Motor neuron (in vitro differentiated cells): Measurements from ENCODE around the gene NLGN1. TPM values are rescaled to one million over a fixed set of nuclear protein-coding genes. Genes with fewer than 3 reads are reported as not detected.

ENCODE experiments used
- ATAC-seq, 8 experiments: fragments of 200-7000 bp; cut with Tn5 transposase; replicated peaks in 6 of 8; 2 replicates each; pipeline ENCODE4 v1.8.0; 2021; ENCODE audit warnings: mild to moderate bottlenecking in 8 of 8, moderate library complexity in 8 of 8
- H3K27ac ChIP-seq, 2 donors: fragments of 250-450 bp; sonication (Bioruptor Pico); 2 replicates each; pipeline ENCODE4 v1.9.0; 2021; ENCODE audit warnings: antibody characterized with exemption in 2 of 2, mild to moderate bottlenecking in 2 of 2, moderate library complexity in 1 of 2
- H3K4me1 ChIP-seq, 2 donors: fragments of 250-450 bp; sonication (Bioruptor Pico); replicated peaks in 1 of 2; 2 replicates each; pipeline ENCODE4 v1.6.1; 2021; ENCODE audit warnings: antibody characterized with exemption in 2 of 2, mild to moderate bottlenecking in 2 of 2, moderate library complexity in 1 of 2
- H3K4me3 ChIP-seq, 5 donors: fragments of 250-450 bp; sonication (Bioruptor Pico); 2 replicates each; pipeline ENCODE4 v1.9.0; 2021; ENCODE audit warnings: antibody characterized with exemption in 5 of 5, mild to moderate bottlenecking in 5 of 5, moderate library complexity in 4 of 5
- WGBS, 10 experiments: fragments of 450-650 bp; shearing (Covaris generic); methylation state at CpG; one replicate each; pipeline ENCODE4 v1.0.0; 2022; 5-methylcytosine and 5-hydroxymethylcytosine counted together
- in situ Hi-C, 9 experiments: fragments of 400-800 bp; cut with MboI; loops; one replicate each; pipeline ENCODE4 v1.15.0; 2021; ENCODE audit warnings: low sequenced_read_pairs in 9 of 9, low pct_unique_long_range_greater_than_20kb in 2 of 9; ENCODE audit not compliant: unreplicated experiment in 9 of 9
- total RNA-seq, 8 experiments: library from RNA; unstranded; fragments of 300-600 nt; gene quantifications; 2 replicates each; pipeline versions ENCODE4 v1.2.3 to v1.2.4, GENCODE V29; 2022

The NLGN1 gene
- total RNA-seq, 8 experiments from 2014 or later, result 16.6 to 63.4 (median 34.8) TPM

- Histone ChIP-seq H3K4me1 (peaks cover 0 to 6% of the 10 kb centered on the region in 2 donors), H3K27ac (no peak overlapping the region), H3K4me3 (no peak overlapping the region)
- in situ Hi-C loops, result no loop called here
- ATAC-seq, result peak in 5 of 8 experiments; percentile 61 to 77 (median 66)
- 37 to 83% (median 77%) methylated on average over 2 to 3 of the region's 3 CpGs; no CpG with 5 or more reads in 2 of the 10 experiments for WGBS, 10 experiments
Measured at GRCh38 chr3:173869766-173870165, 472.2 kb downstream of the NLGN1 start.

DNA sequence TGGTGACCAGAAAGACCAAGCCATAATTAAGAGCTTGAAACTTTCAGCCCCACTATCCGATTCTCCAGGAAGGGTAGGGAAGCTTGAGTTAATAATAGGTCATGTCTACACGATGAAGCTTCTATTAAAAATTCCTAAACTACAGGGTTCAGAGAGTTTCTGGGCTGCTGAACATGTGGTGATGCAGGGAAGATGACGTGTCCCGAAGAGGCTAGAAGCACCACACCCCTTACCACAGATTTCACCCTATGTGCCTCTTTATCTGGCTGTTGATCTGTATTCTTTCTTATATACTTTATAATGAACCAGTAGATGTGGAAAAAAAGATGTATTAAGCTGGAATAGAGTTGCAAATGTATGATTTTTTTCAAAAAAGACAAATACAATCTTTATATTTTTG is 473.4 kb downstream of the NLGN1 start:
- Histone ChIP-seq H3K4me3 (no peak overlapping the region), H3K27ac (no peak overlapping the region), H3K4me1 (peaks cover 0 to 6% of the 10 kb centered on the region in 2 donors)
- WGBS, 10 experiments, result 0 to 100% (median 92%) methylated on average over 1 to 4 of the region's 4 CpGs; no CpG with 5 or more reads in 3 of the 10 experiments
- peak in 1 of 8 experiments; percentile 97 for ATAC-seq
- in situ Hi-C loops, result no loop called here

DNA sequence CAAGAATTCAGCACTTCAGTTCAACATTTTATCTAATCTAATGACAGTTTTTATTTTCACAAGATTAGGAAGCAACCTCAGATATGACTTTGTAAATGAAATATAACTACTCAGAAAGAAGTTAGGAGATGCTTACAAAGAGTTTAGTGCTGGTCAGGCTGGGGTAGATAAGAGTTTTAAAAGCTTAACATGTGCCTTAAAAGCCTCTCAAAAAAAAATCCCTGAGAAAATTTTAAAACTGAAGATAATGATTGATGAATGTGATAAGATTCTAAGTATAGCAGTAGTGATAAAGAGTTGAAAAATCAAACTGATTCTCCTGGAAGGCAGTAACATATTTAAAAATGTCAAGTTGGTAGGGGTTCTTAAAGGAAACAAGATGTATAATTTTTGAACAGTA is 478.2 kb downstream of the NLGN1 start:
- in situ Hi-C loops, result no loop called here
- Histone ChIP-seq H3K4me3 (no peak overlapping the region), H3K4me1 (no peaks in the 10 kb centered on the region), H3K27ac (no peak overlapping the region)
- no peak for ATAC-seq

DNA sequence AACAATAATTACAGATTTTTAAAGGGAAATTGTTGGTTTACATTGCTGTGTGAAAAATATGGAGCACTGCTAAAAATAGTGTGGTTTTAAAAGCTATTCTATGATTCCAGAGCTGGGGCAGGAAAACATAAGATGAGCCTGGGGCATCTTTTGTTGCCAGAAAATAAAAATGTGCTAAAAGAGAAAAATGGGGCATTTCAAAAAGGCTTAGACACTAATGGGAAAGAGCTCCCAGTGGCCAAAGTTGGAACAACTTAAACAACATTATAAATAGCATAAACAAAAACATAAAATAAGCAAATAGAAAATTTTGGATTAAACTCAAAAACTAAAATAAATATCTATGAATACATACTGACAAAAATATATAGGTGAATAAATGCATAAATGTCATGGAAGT is 478.9 kb downstream of the NLGN1 start:
- in situ Hi-C loops, result no loop called here
- H3K4me1 ChIP-seq, result no peaks in the 10 kb centered on the region
- no peak for ATAC-seq
- H3K4me3 ChIP-seq, result no peak overlapping the region
- no peak overlapping the region for H3K27ac ChIP-seq

DNA sequence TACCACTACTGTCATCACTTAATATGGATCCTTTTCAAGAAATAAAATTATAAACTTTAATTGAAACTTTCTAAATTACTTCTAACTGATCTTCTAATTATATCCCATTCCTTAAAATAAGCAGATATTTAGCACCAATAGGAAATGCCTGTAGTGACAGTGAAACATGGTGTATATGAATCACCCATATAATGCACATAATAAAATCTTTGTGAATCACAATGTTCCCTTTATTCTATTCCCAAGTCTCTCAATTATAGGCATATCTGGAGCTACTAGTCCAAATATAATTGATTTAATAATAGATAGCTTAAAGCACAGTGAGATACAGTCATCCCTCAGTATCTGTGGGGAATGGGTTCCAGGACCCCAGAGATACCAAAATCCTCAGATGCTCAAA is 490.3 kb downstream of the NLGN1 start:
- Histone ChIP-seq H3K27ac (no peak overlapping the region), H3K4me1 (peaks cover 0 to 23% of the 10 kb centered on the region in 2 donors), H3K4me3 (no peak overlapping the region)
- ATAC-seq, result no peak
- in situ Hi-C loops, result no loop called here

DNA sequence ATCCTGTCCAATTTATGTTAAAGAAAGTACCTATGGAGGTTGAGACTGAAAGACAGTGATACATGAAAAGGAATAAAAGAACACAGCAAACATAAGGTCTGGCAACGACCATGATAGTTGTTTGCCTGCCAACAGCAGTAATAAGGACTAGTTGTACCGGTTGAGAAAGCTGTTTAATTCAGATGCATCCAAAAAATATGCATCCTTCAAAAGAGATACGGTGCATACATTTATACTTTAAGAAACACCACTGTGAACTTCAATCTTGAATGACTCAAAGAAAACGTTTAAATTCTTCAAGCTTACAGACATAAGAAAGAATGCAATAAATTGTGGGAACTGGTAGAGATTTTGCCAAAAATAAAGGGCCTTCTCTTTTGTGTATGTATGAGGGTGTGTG is 492.1 kb downstream of the NLGN1 start:
- no peak for ATAC-seq
- H3K4me3 ChIP-seq, result no peak overlapping the region
- H3K4me1 ChIP-seq, result peaks cover 0 to 23% of the 10 kb centered on the region in 2 donors
- in situ Hi-C loops, result no loop called here
- WGBS, 10 experiments, result 11 to 66% (median 33%) methylated on average over 1 to 4 of the region's 4 CpGs
- no peak overlapping the region for H3K27ac ChIP-seq

GRCh38 chr3:173890091-173890490 is 492.5 kb downstream of the NLGN1 start:
- in situ Hi-C loops, result no loop called here
- ATAC-seq, result no peak
- H3K27ac ChIP-seq, result no peak overlapping the region
- H3K4me3 ChIP-seq, result no peak overlapping the region
- 32 to 100% (median 82%) methylated on average over 1 to 4 of the region's 4 CpGs; no CpG with 5 or more reads in 2 of the 10 experiments for WGBS, 10 experiments
- H3K4me1 ChIP-seq, result peaks cover 0 to 23% of the 10 kb centered on the region in 2 donors

GRCh38 chr3:173891272-173892100 is 493.9 kb downstream of the NLGN1 start:
- peaks cover 0 to 23% of the 10 kb centered on the region in 2 donors for H3K4me1 ChIP-seq
- no peak overlapping the region for H3K4me3 ChIP-seq
- in situ Hi-C loops, result no loop called here
- 85 to 100% (median 98%) methylated on average over 1 to 4 of the region's 4 CpGs for WGBS, 10 experiments
- ATAC-seq, result no peak
- H3K27ac ChIP-seq, result no peak overlapping the region

- ATAC-seq, result no peak
- 29 to 100% (median 86%) methylated on average over 1 to 4 of the region's 4 CpGs for WGBS, 10 experiments
Measured at GRCh38 chr3:173892547-173892946, 495.0 kb downstream of the NLGN1 start.

GRCh38 chr3:173893066-173893465 is 495.5 kb downstream of the NLGN1 start:
- WGBS, 10 experiments, result 43 to 100% (median 93%) methylated on average over 1 to 4 of the region's 4 CpGs; no CpG with 5 or more reads in 1 of the 10 experiments
- Histone ChIP-seq H3K4me3 (no peak overlapping the region), H3K27ac (no peak overlapping the region), H3K4me1 (peaks cover 0 to 32% of the 10 kb centered on the region in 2 donors)
- in situ Hi-C loops, result no loop called here
- no peak for ATAC-seq

More at GRCh38 chr3:173892547-173892946, 495.0 kb downstream of the NLGN1 start:
- Histone ChIP-seq H3K4me3 (no peak overlapping the region), H3K4me1 (peaks cover 0 to 28% of the 10 kb centered on the region in 2 donors), H3K27ac (no peak overlapping the region)
- in situ Hi-C loops, result no loop called here

DNA sequence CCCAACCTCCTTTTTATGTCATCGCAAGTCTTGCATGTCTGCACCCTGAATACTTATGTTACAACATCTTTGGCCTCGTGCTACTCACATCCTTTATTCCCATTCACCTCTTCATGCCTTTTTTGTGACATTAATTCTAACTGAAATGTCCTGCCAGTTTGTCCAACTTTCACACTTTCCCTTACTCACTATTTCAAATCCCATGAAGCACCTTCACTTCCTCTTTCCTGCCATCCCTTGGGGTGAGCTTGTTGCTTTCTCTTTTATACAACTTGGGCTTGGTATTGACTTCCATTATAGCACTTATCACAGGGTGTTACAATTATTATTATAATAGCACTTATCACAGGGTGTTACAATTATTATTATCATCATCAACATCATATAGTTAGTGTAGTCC is 496.3 kb downstream of the NLGN1 start:
- ATAC-seq, result no peak
- 70 to 100% (median 92%) methylated on average over 1 to 2 of the region's 2 CpGs; no CpG with 5 or more reads in 1 of the 10 experiments for WGBS, 10 experiments
- H3K4me3 ChIP-seq, result no peak overlapping the region
- peaks cover 0 to 30% of the 10 kb centered on the region in 2 donors for H3K4me1 ChIP-seq
- H3K27ac ChIP-seq, result no peak overlapping the region
- in situ Hi-C loops, result no loop called here

DNA sequence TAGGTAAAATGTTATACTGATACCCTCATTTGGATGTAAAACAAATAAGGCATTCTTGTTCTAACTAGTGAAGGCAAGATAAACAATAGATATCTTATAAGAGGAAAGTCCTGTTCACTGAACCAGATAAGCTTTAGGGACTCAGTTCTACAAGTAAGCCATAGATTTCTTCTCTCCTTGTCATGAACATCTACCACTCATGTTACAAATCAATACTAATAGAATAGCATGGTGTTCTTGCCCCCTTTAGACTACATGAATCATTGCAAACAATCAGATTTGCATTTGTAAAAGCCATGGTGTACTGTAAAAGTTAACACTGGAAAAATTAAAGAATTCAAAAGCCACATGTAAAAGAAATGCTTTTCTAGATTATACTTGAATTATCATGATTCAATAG is 500.1 kb downstream of the NLGN1 start:
- in situ Hi-C loops, result no loop called here
- H3K4me3 ChIP-seq, result no peak overlapping the region

DNA sequence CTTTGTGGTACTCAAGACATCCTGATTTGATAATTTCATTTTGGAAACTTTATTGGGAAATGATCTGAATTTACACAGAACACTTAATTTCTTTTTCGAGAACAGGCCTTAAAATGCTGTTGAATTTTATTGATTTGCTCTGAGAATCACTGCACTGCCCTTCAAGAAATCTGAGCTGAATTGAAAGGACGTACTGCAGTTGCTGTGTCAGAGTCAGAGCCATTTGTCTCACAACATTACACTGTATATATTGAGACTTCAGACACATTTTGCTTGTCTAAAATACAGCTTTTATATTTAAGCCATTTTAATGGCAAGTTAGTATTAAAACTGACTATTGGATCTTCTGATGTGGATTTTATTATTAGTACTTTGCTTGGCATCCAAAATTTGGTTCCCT is 504.1 kb downstream of the NLGN1 start:
- in situ Hi-C loops, result no loop called here
- H3K27ac ChIP-seq, result no peak overlapping the region
- peak in 5 of 8 experiments; percentile 40 to 68 (median 58) for ATAC-seq
- no peak overlapping the region for H3K4me3 ChIP-seq
- peaks cover 21 to 40% of the 10 kb centered on the region in 2 donors for H3K4me1 ChIP-seq
- 0 to 85% (median 60%) methylated on average over 1 to 2 of the region's 2 CpGs; no CpG with 5 or more reads in 1 of the 10 experiments for WGBS, 10 experiments

More for the DNA sequence above, 500.1 kb downstream of the NLGN1 start:
- peaks cover 13 to 33% of the 10 kb centered on the region in 2 donors for H3K4me1 ChIP-seq
- no peak for ATAC-seq
- no peak overlapping the region for H3K27ac ChIP-seq

- WGBS, 10 experiments, result 67 to 100% (median 100%) methylated on average over 1 of the region's 1 CpG; no CpG with 5 or more reads in 3 of the 10 experiments
- H3K4me1 ChIP-seq, result peaks cover 21 to 36% of the 10 kb centered on the region in 2 donors
- ATAC-seq, result peak in 1 of 8 experiments; percentile 18
- H3K4me3 ChIP-seq, result no peak overlapping the region
- H3K27ac ChIP-seq, result no peak overlapping the region
- in situ Hi-C loops, result no loop called here
Measured at GRCh38 chr3:173902401-173902800, 504.9 kb downstream of the NLGN1 start.
